ENCODE measurements around the gene SPTB.

The SPTB gene

GRCh38 chr14:64770751-64771150, 109.0 kb downstream of the SPTB start:
- TF ChIP-seq USF1 (IDR thresholded peaks at IDR 0.05) (no peak), REST (IDR thresholded peaks at IDR 0.05; ENCODE audit: low read depth) (no peak), MAX (IDR thresholded peaks at IDR 0.05) (no peak), TCF12 (IDR thresholded peaks at IDR 0.05; ENCODE audit: low read depth) (no peak), EP300 (IDR thresholded peaks at IDR 0.05; ENCODE audit: borderline replicate concordance) (no peak), CEBPB (IDR thresholded peaks at IDR 0.05) (no peak), FOXM1 (IDR thresholded peaks at IDR 0.05; ENCODE audit: borderline replicate concordance, low read depth) (no peak)

GRCh38 chr14:64769096-64770020, 110.3 kb downstream of the SPTB start:
- TF ChIP-seq NFIC (IDR thresholded peaks at IDR 0.05) (no peak), TCF12 (IDR thresholded peaks at IDR 0.05; ENCODE audit: low read depth) (no peak), RAD21 (IDR thresholded peaks at IDR 0.05; ENCODE audit: low read depth) (no peak), ZBTB7A (IDR thresholded peaks at IDR 0.05; ENCODE audit: low read depth) (no peak), TAF1 (IDR thresholded peaks at IDR 0.05; ENCODE audit: low read depth) (no peak), EP300 (IDR thresholded peaks at IDR 0.05; ENCODE audit: borderline replicate concordance) (no peak), FOXM1 (IDR thresholded peaks at IDR 0.05; ENCODE audit: borderline replicate concordance, low read depth) (no peak), TEAD4 (IDR thresholded peaks at IDR 0.05) (no peak), YY1 (IDR thresholded peaks at IDR 0.05; ENCODE audit: low read depth) (no peak), USF1 (IDR thresholded peaks at IDR 0.05) (no peak), EGR1 (IDR thresholded peaks at IDR 0.05) (no peak), CREB1 (IDR thresholded peaks at IDR 0.05; ENCODE audit: low read depth) (no peak)

DNA sequence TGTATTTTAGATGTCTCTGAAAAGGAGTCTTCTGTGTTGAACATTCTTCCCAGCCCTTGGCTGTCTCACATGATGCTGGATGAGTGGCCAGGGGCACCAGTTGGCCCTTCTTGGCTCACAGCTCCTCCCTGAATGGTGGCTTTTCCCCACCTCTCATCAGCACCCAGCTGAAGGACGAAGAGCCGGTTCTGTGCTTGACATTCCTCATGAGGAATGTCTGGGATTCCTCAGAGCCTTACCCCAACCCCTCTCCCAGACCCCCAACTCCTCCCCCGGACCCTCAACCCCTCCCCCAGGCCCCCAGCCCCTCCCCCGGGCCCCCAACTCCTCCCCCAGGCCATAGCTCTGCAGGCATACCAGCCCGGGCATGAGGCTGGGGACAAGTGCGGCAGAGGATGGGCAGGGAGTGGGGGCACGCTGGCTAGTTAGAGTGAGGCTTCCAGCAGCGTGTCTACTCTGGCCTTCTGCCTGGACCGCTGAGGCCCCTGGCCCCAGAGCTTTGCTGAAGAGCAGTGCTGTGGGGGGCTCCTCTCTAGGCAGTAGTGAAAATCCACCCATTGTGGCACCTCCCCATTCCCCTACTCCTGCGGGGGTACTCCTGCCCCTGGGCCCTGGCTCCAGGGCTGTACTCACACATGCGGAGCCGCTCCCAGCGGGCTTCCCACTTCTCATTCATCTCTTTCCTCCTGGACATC, 111.2 kb downstream of the SPTB start:
- TF ChIP-seq CEBPB (IDR thresholded peaks at IDR 0.05), result no peak
- TF ChIP-seq RAD21 (IDR thresholded peaks at IDR 0.05; ENCODE audit: low read depth), result no peak
- no peak for TF ChIP-seq EGR1 (IDR thresholded peaks at IDR 0.05)
- no peak for TF ChIP-seq TAF1 (IDR thresholded peaks at IDR 0.05; ENCODE audit: low read depth)
- no peak for TF ChIP-seq EP300 (IDR thresholded peaks at IDR 0.05; ENCODE audit: borderline replicate concordance)
- TF ChIP-seq YY1 (IDR thresholded peaks at IDR 0.05; ENCODE audit: low read depth), result no peak
- TF ChIP-seq TCF12 (IDR thresholded peaks at IDR 0.05; ENCODE audit: low read depth), result no peak
- no peak for TF ChIP-seq CREB1 (IDR thresholded peaks at IDR 0.05; ENCODE audit: low read depth)
- TF ChIP-seq USF1 (IDR thresholded peaks at IDR 0.05), result no peak
- TF ChIP-seq FOXM1 (IDR thresholded peaks at IDR 0.05; ENCODE audit: borderline replicate concordance, low read depth), result no peak
- no peak for TF ChIP-seq REST (IDR thresholded peaks at IDR 0.05; ENCODE audit: low read depth)
- TF ChIP-seq NFIC (IDR thresholded peaks at IDR 0.05), result no peak
- TF ChIP-seq TEAD4 (IDR thresholded peaks at IDR 0.05), result no peak

GRCh38 chr14:64767215-64767964, 112.3 kb downstream of the SPTB start:
- TF ChIP-seq USF1 (IDR thresholded peaks at IDR 0.05) (no peak), FOXM1 (IDR thresholded peaks at IDR 0.05; ENCODE audit: borderline replicate concordance, low read depth) (no peak), CREB1 (IDR thresholded peaks at IDR 0.05; ENCODE audit: low read depth) (no peak), CEBPB (IDR thresholded peaks at IDR 0.05) (no peak), RAD21 (IDR thresholded peaks at IDR 0.05; ENCODE audit: low read depth) (no peak), TEAD4 (IDR thresholded peaks at IDR 0.05) (no peak), NFIC (IDR thresholded peaks at IDR 0.05) (no peak), ZBTB7A (IDR thresholded peaks at IDR 0.05; ENCODE audit: low read depth) (no peak), EP300 (IDR thresholded peaks at IDR 0.05; ENCODE audit: borderline replicate concordance) (no peak), EGR1 (IDR thresholded peaks at IDR 0.05) (no peak), REST (IDR thresholded peaks at IDR 0.05; ENCODE audit: low read depth) (no peak), MAX (IDR thresholded peaks at IDR 0.05) (no peak), YY1 (IDR thresholded peaks at IDR 0.05; ENCODE audit: low read depth) (no peak), TCF12 (IDR thresholded peaks at IDR 0.05; ENCODE audit: low read depth) (no peak), TAF1 (IDR thresholded peaks at IDR 0.05; ENCODE audit: low read depth) (no peak)

All from Ishikawa (cell line).